Measurements from ENCODE around the gene PFDN1.

DNA sequence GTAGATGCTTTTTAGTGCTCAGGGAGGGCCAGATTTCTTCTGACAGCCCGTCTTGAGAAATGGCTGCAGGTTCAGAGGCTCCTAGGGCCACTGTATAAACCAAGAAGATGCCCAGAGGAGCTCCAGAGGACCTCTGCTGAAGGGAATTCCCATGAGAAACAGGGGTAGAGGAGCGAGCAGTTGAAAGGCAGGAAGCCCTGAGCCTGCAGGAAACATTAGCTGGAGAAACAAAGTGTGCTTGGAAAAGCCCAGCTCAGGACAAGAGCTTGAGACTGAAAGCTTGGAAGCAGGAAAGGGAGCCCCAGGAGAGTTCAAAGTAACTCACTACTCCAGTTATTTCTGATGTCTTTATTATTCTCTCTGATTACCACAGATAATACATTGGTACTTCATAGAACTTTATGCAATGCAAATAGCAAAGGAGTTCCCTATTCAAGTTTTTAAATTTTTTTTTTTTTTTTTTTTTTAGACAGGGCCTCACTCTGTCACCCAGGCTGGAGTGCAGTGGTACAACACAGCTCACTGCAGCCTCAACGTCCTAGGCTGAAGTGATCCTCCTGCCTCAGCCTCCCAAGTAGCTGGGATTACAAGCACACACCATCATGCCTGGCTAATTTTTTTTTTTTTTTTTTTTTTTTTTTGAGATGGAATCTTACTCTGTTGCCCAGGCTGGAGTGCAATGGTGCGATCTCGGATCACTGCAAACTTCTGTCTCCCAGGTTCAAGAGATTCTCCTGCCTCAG, 27.0 kb upstream of the PFDN1 start:
- TF ChIP-seq, protein P1, sequence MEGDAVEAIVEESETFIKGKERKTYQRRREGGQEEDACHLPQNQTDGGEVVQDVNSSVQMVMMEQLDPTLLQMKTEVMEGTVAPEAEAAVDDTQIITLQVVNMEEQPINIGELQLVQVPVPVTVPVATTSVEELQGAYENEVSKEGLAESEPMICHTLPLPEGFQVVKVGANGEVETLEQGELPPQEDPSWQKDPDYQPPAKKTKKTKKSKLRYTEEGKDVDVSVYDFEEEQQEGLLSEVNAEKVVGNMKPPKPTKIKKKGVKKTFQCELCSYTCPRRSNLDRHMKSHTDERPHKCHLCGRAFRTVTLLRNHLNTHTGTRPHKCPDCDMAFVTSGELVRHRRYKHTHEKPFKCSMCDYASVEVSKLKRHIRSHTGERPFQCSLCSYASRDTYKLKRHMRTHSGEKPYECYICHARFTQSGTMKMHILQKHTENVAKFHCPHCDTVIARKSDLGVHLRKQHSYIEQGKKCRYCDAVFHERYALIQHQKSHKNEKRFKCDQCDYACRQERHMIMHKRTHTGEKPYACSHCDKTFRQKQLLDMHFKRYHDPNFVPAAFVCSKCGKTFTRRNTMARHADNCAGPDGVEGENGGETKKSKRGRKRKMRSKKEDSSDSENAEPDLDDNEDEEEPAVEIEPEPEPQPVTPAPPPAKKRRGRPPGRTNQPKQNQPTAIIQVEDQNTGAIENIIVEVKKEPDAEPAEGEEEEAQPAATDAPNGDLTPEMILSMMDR (IDR thresholded peaks at IDR 0.05), result no peak
- TF ChIP-seq POLR2A (IDR thresholded peaks at IDR 0.05), result no peak
